Right lobe of liver (tissue), 4 donors: ENCODE results near the gene CEP20.

Source experiments
- POLR2A ChIP-seq: fragments of 450-650 bp; IDR thresholded peaks from one replicate; pipeline ENCODE4 v1.6.1; 2017; ENCODE audit warnings: antibody characterized with exemption, mild to moderate bottlenecking
- TF ChIP-seq, protein P1 (sequence below), 4 donors: fragments of 200-600 bp in 3 of 4; fragments of 450-650 bp in 1 of 4; IDR thresholded peaks; one replicate each; pipeline versions ENCODE4 v1.5.1 to v1.8.0; 2016 to 2022; ENCODE audit warnings: antibody characterized with exemption in 4 of 4, mild to moderate bottlenecking in 2 of 4
- donor health status: DM: no; HTN: no; CAD: no.
- donor health status: DM: no; HTN: no; CAD: no.
- donor health status: DM: no; HTN: yes; CAD: no.

DNA sequence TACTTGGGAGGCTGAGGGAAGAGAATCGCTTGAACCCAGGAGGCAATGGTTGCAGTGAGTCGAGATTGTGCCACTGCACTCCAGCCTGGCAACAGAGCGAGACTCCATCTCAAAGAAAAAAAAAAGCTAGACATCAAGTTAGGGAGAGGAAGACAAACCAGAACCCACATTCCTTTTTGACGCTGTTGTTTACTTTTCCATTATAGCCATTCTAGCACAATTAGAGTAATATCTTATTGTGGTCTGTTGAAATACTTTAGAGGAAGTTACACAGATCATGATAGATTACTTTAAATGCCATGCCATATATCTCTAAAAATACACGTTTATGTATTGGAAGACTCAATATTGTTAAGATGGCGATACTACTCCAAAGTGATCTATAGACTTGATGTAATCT lies 44.5 kb upstream of the CEP20 start:
- TF ChIP-seq, protein P1, sequence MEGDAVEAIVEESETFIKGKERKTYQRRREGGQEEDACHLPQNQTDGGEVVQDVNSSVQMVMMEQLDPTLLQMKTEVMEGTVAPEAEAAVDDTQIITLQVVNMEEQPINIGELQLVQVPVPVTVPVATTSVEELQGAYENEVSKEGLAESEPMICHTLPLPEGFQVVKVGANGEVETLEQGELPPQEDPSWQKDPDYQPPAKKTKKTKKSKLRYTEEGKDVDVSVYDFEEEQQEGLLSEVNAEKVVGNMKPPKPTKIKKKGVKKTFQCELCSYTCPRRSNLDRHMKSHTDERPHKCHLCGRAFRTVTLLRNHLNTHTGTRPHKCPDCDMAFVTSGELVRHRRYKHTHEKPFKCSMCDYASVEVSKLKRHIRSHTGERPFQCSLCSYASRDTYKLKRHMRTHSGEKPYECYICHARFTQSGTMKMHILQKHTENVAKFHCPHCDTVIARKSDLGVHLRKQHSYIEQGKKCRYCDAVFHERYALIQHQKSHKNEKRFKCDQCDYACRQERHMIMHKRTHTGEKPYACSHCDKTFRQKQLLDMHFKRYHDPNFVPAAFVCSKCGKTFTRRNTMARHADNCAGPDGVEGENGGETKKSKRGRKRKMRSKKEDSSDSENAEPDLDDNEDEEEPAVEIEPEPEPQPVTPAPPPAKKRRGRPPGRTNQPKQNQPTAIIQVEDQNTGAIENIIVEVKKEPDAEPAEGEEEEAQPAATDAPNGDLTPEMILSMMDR (IDR thresholded peaks at IDR 0.05), result no peak
- TF ChIP-seq POLR2A, result no peak
